OCI-LY3 (cell line): ENCODE results near the gene ZSCAN25.

ENCODE experiments used
- EZH2phosphoT487 ChIP-seq: fragments of 200-600 bp; shearing (Covaris generic); IDR thresholded peaks from 2 replicates; pipeline ENCODE4 v1.6.1; 2018; ENCODE audit warnings: antibody characterized with exemption, mixed run types, low read depth
- TF ChIP-seq, protein P1 (sequence below): fragments of 200-600, 300-600 bp; sonication (generic); IDR thresholded peaks from 2 replicates; pipeline ENCODE4 v1.5.1; 2014; ENCODE audit warnings: antibody characterized with exemption, low read length, low read depth

GRCh38 chr7:99624484-99624883, 7.7 kb downstream of the ZSCAN25 start:
- TF ChIP-seq, protein P1, sequence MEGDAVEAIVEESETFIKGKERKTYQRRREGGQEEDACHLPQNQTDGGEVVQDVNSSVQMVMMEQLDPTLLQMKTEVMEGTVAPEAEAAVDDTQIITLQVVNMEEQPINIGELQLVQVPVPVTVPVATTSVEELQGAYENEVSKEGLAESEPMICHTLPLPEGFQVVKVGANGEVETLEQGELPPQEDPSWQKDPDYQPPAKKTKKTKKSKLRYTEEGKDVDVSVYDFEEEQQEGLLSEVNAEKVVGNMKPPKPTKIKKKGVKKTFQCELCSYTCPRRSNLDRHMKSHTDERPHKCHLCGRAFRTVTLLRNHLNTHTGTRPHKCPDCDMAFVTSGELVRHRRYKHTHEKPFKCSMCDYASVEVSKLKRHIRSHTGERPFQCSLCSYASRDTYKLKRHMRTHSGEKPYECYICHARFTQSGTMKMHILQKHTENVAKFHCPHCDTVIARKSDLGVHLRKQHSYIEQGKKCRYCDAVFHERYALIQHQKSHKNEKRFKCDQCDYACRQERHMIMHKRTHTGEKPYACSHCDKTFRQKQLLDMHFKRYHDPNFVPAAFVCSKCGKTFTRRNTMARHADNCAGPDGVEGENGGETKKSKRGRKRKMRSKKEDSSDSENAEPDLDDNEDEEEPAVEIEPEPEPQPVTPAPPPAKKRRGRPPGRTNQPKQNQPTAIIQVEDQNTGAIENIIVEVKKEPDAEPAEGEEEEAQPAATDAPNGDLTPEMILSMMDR, result no peak
- no peak for TF ChIP-seq EZH2phosphoT487
